ENCODE data around the gene TRAPPC11.
"Not testable (repeated sequence)": the region's sequence is repeated elsewhere in the genome, so short reads cannot be mapped to it uniquely, and the experiment has no call there.

TRAPPC11 gene

GRCh38 chr4:183721207-183722081, 62.4 kb downstream of the TRAPPC11 start:
- DNase-seq (ENCODE audit: low read depth) = peak; percentile 20

GRCh38 chr4:183722731-183723560, 63.9 kb downstream of the TRAPPC11 start:
- no peak for DNase-seq (ENCODE audit: low read depth)

- DNase-seq (ENCODE audit: low read depth) = no peak
These were observed 64.6 kb downstream of the TRAPPC11 start for GRCh38 chr4:183723561-183724228.

GRCh38 chr4:183725585-183725984, 66.5 kb downstream of the TRAPPC11 start:
- not testable (repeated sequence) for DNase-seq (ENCODE audit: low read depth)

- DNase-seq (ENCODE audit: low read depth) = no peak
These were observed 68.4 kb downstream of the TRAPPC11 start for GRCh38 chr4:183727482-183727881.

- no peak for DNase-seq (ENCODE audit: low read depth)
These were observed 69.4 kb downstream of the TRAPPC11 start for GRCh38 chr4:183728223-183729068.

- no peak for DNase-seq (ENCODE audit: low read depth)
These were observed 69.9 kb downstream of the TRAPPC11 start for GRCh38 chr4:183729069-183729406.

- DNase-seq (ENCODE audit: low read depth) = no peak
These were observed 70.6 kb downstream of the TRAPPC11 start for GRCh38 chr4:183729430-183730328.

- no peak for DNase-seq (ENCODE audit: low read depth)
These were observed 73.2 kb downstream of the TRAPPC11 start for GRCh38 chr4:183732296-183732695.

- no peak for DNase-seq (ENCODE audit: low read depth)
These were observed 74.1 kb downstream of the TRAPPC11 start for GRCh38 chr4:183733181-183733580.

- DNase-seq (ENCODE audit: low read depth) = no peak
These were observed 79.1 kb downstream of the TRAPPC11 start for GRCh38 chr4:183738081-183738673.

- no peak for DNase-seq (ENCODE audit: low read depth)
These were observed 79.9 kb downstream of the TRAPPC11 start for GRCh38 chr4:183738961-183739360.

- DNase-seq (ENCODE audit: low read depth) = no peak
These were observed 87.5 kb downstream of the TRAPPC11 start for GRCh38 chr4:183746305-183747229.

GRCh38 chr4:183747380-183747779, 88.3 kb downstream of the TRAPPC11 start:
- DNase-seq (ENCODE audit: low read depth) = no peak

- DNase-seq (ENCODE audit: low read depth) = no peak
These were observed 89.0 kb downstream of the TRAPPC11 start for GRCh38 chr4:183747931-183748670.

GRCh38 chr4:183751106-183751505, 92.0 kb downstream of the TRAPPC11 start:
- no peak for DNase-seq (ENCODE audit: low read depth)

GRCh38 chr4:183755596-183755995, 96.5 kb downstream of the TRAPPC11 start:
- no peak for DNase-seq (ENCODE audit: low read depth)

GRCh38 chr4:183757060-183757459, 98.0 kb downstream of the TRAPPC11 start:
- DNase-seq (ENCODE audit: low read depth) = no peak

Data from fibroblast of the conjunctiva (primary cell).